Breast epithelium (tissue), 4 donors: ENCODE data around the gene SMPX. TPM values are rescaled to one million over a fixed set of nuclear protein-coding genes. Genes with fewer than 3 reads are reported as not detected.

Experiments used
- DNase-seq, 2 donors: peaks; one replicate each; pipeline ENCODE4 v3.0.0-alpha.2; 2019; ENCODE audit warnings: low spot score in 2 of 2
- H3K27ac ChIP-seq, 2 donors: fragments of 200-600 bp; sonication (generic) in 1 of 2; one replicate each; pipeline ENCODE4 v1.5.1; 2016 to 2019; ENCODE audit warnings: mild to moderate bottlenecking in 1 of 2
- H3K27me3 ChIP-seq, 2 donors: fragments of 200-600 bp; sonication (generic) in 1 of 2; one replicate each; pipeline versions ENCODE4 v1.5.1 to v1.6.0; 2017 to 2019; ENCODE audit warnings: control low read depth in 1 of 2, mild to moderate bottlenecking in 1 of 2
- H3K36me3 ChIP-seq: fragments of 200-600 bp; one replicate; pipeline ENCODE4 v1.5.1; 2019
- H3K4me1 ChIP-seq, 2 donors: fragments of 200-600 bp; sonication (generic); one replicate each; pipeline ENCODE4 v1.5.1; 2016 to 2019; ENCODE audit warnings: control low read depth in 1 of 2
- H3K4me3 ChIP-seq, 3 donors: fragments of 200-600 bp; sonication (generic); 1 replicate in 2 of 3; 2 replicates in 1 of 3; pipeline ENCODE4 v1.5.1; 2016 to 2019; ENCODE audit warnings: mild to moderate bottlenecking in 3 of 3, moderate library complexity in 2 of 3
- H3K9me3 ChIP-seq, 2 donors: fragments of 200-600 bp; sonication (generic) in 1 of 2; one replicate each; pipeline ENCODE4 v1.5.1; 2016 to 2019; ENCODE audit warnings: control low read depth in 1 of 2
- POLR2A ChIP-seq: fragments of 450-650 bp; IDR thresholded peaks from one replicate; pipeline ENCODE4 v1.6.1; 2016; ENCODE audit warnings: antibody characterized with exemption, mild to moderate bottlenecking, moderate library complexity
- POLR2AphosphoS5 ChIP-seq, 3 donors: sonication (generic); formaldehyde crosslinking; IDR thresholded peaks; one replicate each; pipeline ENCODE4 v1.6.1; 2017; ENCODE audit warnings: antibody characterized with exemption in 3 of 3
- intact Hi-C: fragments of 100-400 bp; cut with DNase I; formaldehyde crosslinking; loops from one replicate; pipeline ENCODE4 v1.15.1; 2023; ENCODE audit warnings: low total_unique reads
- total RNA-seq, 3 donors: library from RNA; depleted of rRNA; stranded (reverse); fragments of >200 nt; gene quantifications; one replicate each; pipeline ENCODE4 v1.1.0, GENCODE V29; 2016
- TF ChIP-seq, protein P1 (sequence below), 3 donors: fragments of 450-650 bp; IDR thresholded peaks; one replicate each; pipeline ENCODE4 v1.5.1; 2016 to 2017; ENCODE audit warnings: antibody characterized with exemption in 3 of 3, mild to moderate bottlenecking in 3 of 3, moderate library complexity in 3 of 3

Gene SMPX
- total RNA-seq, 3 donors from 2014 or later, result 1.0 TPM; not detected in 2

DNA sequence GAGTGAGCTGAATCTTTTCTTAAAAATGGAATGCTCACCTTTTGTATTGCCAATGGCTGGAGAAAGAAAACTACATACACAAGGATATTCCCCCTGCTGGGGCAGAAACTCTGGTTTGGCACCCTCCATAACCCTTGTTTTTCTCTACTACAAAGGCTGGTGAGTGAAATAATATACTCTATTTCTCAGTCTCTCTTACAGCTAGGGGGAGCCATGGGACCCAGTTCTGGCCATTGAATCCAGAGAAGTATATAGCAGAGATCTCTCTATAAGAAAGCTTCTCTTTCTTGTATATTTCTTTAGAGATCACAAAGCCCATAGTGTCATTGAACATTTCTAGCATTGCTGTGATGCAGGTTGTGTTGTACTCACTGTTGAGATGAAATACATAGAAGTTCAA lies 49.8 kb downstream of the SMPX start:
- TF ChIP-seq, protein P1, sequence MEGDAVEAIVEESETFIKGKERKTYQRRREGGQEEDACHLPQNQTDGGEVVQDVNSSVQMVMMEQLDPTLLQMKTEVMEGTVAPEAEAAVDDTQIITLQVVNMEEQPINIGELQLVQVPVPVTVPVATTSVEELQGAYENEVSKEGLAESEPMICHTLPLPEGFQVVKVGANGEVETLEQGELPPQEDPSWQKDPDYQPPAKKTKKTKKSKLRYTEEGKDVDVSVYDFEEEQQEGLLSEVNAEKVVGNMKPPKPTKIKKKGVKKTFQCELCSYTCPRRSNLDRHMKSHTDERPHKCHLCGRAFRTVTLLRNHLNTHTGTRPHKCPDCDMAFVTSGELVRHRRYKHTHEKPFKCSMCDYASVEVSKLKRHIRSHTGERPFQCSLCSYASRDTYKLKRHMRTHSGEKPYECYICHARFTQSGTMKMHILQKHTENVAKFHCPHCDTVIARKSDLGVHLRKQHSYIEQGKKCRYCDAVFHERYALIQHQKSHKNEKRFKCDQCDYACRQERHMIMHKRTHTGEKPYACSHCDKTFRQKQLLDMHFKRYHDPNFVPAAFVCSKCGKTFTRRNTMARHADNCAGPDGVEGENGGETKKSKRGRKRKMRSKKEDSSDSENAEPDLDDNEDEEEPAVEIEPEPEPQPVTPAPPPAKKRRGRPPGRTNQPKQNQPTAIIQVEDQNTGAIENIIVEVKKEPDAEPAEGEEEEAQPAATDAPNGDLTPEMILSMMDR (IDR thresholded peaks at IDR 0.05), result no peak
- TF ChIP-seq POLR2A (no peak), POLR2AphosphoS5 (IDR thresholded peaks at IDR 0.05) (no peak)
- H3K36me3 ChIP-seq, result no peaks in the 10 kb centered on the region
- no peak overlapping the region for H3K4me3 ChIP-seq
- no peak overlapping the region for H3K27ac ChIP-seq
- H3K27me3 ChIP-seq, result peaks cover 0 to 15% of the 10 kb centered on the region in 2 donors
- peaks cover 0 to 7% of the 10 kb centered on the region in 2 donors for H3K9me3 ChIP-seq
- no peak for DNase-seq
- no peaks in the 10 kb centered on the region for H3K4me1 ChIP-seq
- intact Hi-C loops, result no loop called here

DNA sequence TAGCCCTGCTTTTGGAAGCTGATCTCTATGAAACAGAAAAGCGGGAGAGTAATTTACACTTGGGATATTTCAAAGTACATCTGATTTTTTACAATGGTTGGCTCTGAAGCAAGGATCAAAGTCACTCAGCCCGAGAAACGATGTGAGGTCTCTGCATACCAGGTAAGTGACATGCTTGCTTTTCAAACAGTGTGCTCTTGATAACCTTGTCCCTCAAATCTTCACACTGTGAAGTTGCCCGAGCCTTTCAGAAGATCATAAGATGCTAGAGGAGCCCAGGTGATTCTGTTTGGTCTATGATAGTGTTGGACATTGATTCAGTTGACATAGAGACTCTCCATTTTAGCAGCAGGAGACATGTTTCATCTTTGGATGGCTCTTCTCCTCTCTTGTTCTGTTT lies 52.7 kb downstream of the SMPX start:
- no peaks in the 10 kb centered on the region for H3K36me3 ChIP-seq
- H3K27me3 ChIP-seq, result peaks cover 0 to 16% of the 10 kb centered on the region in 2 donors
- no peak overlapping the region for H3K27ac ChIP-seq
- no peak for TF ChIP-seq POLR2AphosphoS5 (IDR thresholded peaks at IDR 0.05)
- TF ChIP-seq, protein P1 (IDR thresholded peaks at IDR 0.05), result no peak
- no peak for TF ChIP-seq POLR2A
- peaks cover 0 to 7% of the 10 kb centered on the region in 2 donors for H3K9me3 ChIP-seq
- no peak for DNase-seq
- H3K4me3 ChIP-seq, result no peak overlapping the region
- H3K4me1 ChIP-seq, result no peaks in the 10 kb centered on the region
- intact Hi-C loops, result no loop called here

DNA sequence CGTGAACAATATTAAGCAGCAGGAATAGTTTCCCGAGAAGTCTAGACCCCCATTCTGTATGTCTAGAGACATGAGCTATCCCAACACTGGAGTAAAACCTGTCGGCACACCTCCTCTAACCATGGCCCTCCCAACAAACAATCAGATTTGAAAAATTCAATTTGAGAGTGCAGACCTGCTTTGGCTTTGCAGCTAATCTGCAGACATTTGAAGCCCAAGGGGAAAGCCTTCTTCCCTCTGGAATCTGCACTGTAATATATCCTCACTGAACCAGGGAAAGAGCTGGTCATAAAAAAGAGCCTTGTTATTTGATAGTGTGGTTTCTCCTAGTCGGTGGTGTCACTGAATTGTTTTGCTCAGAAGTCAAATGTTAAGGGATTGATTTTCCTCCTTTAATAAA lies 55.2 kb downstream of the SMPX start:
- H3K4me3 ChIP-seq, result no peak overlapping the region
- intact Hi-C loops, result no loop called here
- no peaks in the 10 kb centered on the region for H3K4me1 ChIP-seq
- TF ChIP-seq POLR2AphosphoS5 (IDR thresholded peaks at IDR 0.05) (no peak), POLR2A (no peak)
- TF ChIP-seq, protein P1 (IDR thresholded peaks at IDR 0.05), result no peak
- H3K9me3 ChIP-seq, result peaks cover 0 to 5% of the 10 kb centered on the region in 2 donors
- H3K36me3 ChIP-seq, result no peaks in the 10 kb centered on the region
- H3K27me3 ChIP-seq, result peaks cover 0 to 23% of the 10 kb centered on the region in 2 donors
- DNase-seq, result no peak
- H3K27ac ChIP-seq, result no peak overlapping the region

DNA sequence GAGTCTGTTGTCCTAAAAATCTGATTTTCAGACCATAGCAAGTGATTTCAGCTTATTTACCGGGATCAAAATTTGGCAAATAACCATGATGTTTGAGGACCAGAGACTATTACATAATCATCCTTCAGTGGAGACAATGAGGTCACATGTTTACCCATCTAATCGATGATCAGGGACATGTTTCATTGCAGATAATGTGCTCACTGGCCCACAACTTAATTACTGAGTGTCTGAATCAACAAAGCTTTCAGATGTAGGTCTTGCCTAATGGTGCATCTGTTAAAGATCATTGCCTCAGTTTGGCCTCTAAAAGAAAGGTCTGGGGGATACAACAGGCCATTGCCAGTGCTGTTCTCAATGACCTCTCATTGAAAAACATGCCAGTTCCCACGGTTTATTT lies 56.9 kb downstream of the SMPX start:
- TF ChIP-seq, protein P1 (IDR thresholded peaks at IDR 0.05), result no peak
- TF ChIP-seq POLR2A (no peak), POLR2AphosphoS5 (IDR thresholded peaks at IDR 0.05) (no peak)
- intact Hi-C loops, result no loop called here
- H3K27ac ChIP-seq, result no peak overlapping the region
- no peaks in the 10 kb centered on the region for H3K9me3 ChIP-seq
- DNase-seq, result no peak
- no peaks in the 10 kb centered on the region for H3K4me1 ChIP-seq
- no peaks in the 10 kb centered on the region for H3K36me3 ChIP-seq
- H3K4me3 ChIP-seq, result no peak overlapping the region
- H3K27me3 ChIP-seq, result peaks cover 0 to 23% of the 10 kb centered on the region in 2 donors

DNA sequence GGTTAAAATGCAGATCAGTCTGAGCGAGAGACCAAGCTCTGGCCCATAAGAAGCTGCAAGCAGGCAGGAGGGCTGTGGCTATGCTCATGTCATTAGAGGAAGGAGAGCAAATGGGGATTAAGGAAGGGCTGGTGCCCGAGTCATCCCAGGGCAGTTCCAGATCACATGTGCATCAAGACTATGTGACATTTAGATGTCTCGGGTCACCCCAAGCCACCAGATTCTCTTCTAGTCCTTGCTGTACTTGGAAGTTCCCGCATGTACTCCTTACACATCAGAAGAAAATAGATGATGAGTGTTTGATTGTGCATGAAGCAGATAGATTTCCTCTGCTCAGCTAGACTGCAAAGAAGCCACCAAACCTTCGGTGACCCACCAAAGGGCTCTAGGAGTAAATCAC lies 57.6 kb downstream of the SMPX start:
- Histone ChIP-seq H3K27ac (no peak overlapping the region), H3K4me1 (no peaks in the 10 kb centered on the region), H3K36me3 (no peaks in the 10 kb centered on the region), H3K4me3 (no peak overlapping the region), H3K9me3 (no peaks in the 10 kb centered on the region), H3K27me3 (peaks cover 0 to 23% of the 10 kb centered on the region in 2 donors)
- no peak for TF ChIP-seq POLR2A
- TF ChIP-seq, protein P1 (IDR thresholded peaks at IDR 0.05), result no peak
- no peak for TF ChIP-seq POLR2AphosphoS5 (IDR thresholded peaks at IDR 0.05)
- DNase-seq, result no peak
- intact Hi-C loops, result no loop called here
